Astrocyte (in vitro differentiated cells and primary cell): ENCODE measurements around the gene CCL23. TPM values are rescaled to one million over a fixed set of nuclear protein-coding genes. Genes with fewer than 3 reads are reported as not detected.

Experiments
- DNase-seq: peaks from one replicate; pipeline ENCODE4 v3.0.0-alpha.2; 2010; ENCODE audit warnings: low read depth
- FAIRE-seq: peaks from 2 replicates; lab custom pipeline; 2011; peaks lifted over from hg19 to GRCh38; lab: Jason Lieb, UNC
- H2AFZ ChIP-seq: 2 replicates; pipeline ENCODE4 v1.6.0; 2012; ENCODE audit warnings: low read depth, low read length, inconsistent platforms
- H3K27ac ChIP-seq: 2 replicates; pipeline ENCODE4 v1.5.1; 2011; ENCODE audit warnings: low read depth, low read length, inconsistent platforms
- H3K27me3 ChIP-seq: 2 replicates; pipeline ENCODE4 v1.6.0; 2011; ENCODE audit warnings: low read length, inconsistent platforms; ENCODE audit not compliant: insufficient read depth
- H3K36me3 ChIP-seq: 2 replicates; pipeline ENCODE4 v1.5.1; 2011; ENCODE audit warnings: low read length, inconsistent platforms; ENCODE audit not compliant: insufficient read depth
- H3K4me1 ChIP-seq: 2 replicates; pipeline ENCODE4 v1.5.1; 2011; ENCODE audit warnings: low read length, inconsistent platforms; ENCODE audit not compliant: insufficient read depth
- H3K4me2 ChIP-seq: 2 replicates; pipeline ENCODE4 v1.6.0; 2012; ENCODE audit warnings: low read length, inconsistent platforms
- H3K4me3 ChIP-seq: 2 replicates; pipeline ENCODE4 v1.5.1; 2011; ENCODE audit warnings: low read depth, mild to moderate bottlenecking, low read length, inconsistent platforms; ENCODE audit not compliant: insufficient read depth
- H3K79me2 ChIP-seq: 2 replicates; pipeline ENCODE4 v1.6.0; 2012; ENCODE audit warnings: mild to moderate bottlenecking, low read length, inconsistent platforms; ENCODE audit not compliant: insufficient read depth
- H3K9ac ChIP-seq: 2 replicates; pipeline ENCODE4 v1.6.0; 2012; ENCODE audit warnings: mild to moderate bottlenecking, low read length, inconsistent platforms
- H3K9me3 ChIP-seq: 2 replicates; pipeline ENCODE4 v1.5.1; 2012; ENCODE audit warnings: low read depth, mild to moderate bottlenecking, low read length, inconsistent platforms; ENCODE audit not compliant: insufficient read depth
- H4K20me1 ChIP-seq: 2 replicates; pipeline ENCODE4 v1.6.0; 2012; ENCODE audit warnings: low read length, inconsistent platforms; ENCODE audit not compliant: insufficient read depth
- H3K27ac Mint-ChIP-seq: one replicate; pipeline ENCODE4 v1.8.0; 2021; ENCODE audit warnings: mild to moderate bottlenecking, mixed read lengths; ENCODE audit not compliant: unreplicated experiment
- H3K27me3 Mint-ChIP-seq: one replicate; pipeline ENCODE4 v1.8.0; 2021; ENCODE audit warnings: low read depth, mixed read lengths; ENCODE audit not compliant: unreplicated experiment
- H3K36me3 Mint-ChIP-seq: one replicate; pipeline ENCODE4 v1.8.0; 2021; ENCODE audit warnings: low read depth, mixed read lengths; ENCODE audit not compliant: unreplicated experiment
- H3K4me1 Mint-ChIP-seq: one replicate; pipeline ENCODE4 v1.8.0; 2021; ENCODE audit warnings: low read depth, mixed read lengths; ENCODE audit not compliant: unreplicated experiment
- H3K4me3 Mint-ChIP-seq: one replicate; pipeline ENCODE4 v1.8.0; 2021; ENCODE audit warnings: mild to moderate bottlenecking, moderate library complexity, mixed read lengths; ENCODE audit not compliant: unreplicated experiment
- H3K9me3 Mint-ChIP-seq: one replicate; pipeline ENCODE4 v1.8.0; 2021; ENCODE audit warnings: mild to moderate bottlenecking, mixed read lengths; ENCODE audit not compliant: unreplicated experiment
- CTCF ChIP-seq: IDR thresholded peaks from 2 replicates; pipeline ENCODE4 v1.5.1; 2011; ENCODE audit warnings: low read depth, mild to moderate bottlenecking, inconsistent platforms, low read length, moderate library complexity; ENCODE audit not compliant: insufficient read depth
- EZH2 ChIP-seq: IDR thresholded peaks from 2 replicates; pipeline ENCODE4 v1.6.1; 2012; ENCODE audit warnings: mild to moderate bottlenecking, low read length, inconsistent platforms; ENCODE audit not compliant: insufficient read depth
- total RNA-seq: library from RNA; stranded (reverse); gene quantifications from 2 replicates; pipeline ENCODE4 v1.2.1, GENCODE V29; 2021

The CCL23 gene
- total RNA-seq, 1 donor from 2014 or later = not detected

- Histone ChIP-seq H3K9ac (no peak overlapping the region), H3K27me3 (peaks cover 3% of the 10 kb centered on the region), H3K79me2 (no peaks in the 10 kb centered on the region), H3K4me1 (no peaks in the 10 kb centered on the region), H3K36me3 (no peaks in the 10 kb centered on the region), H4K20me1 (no peaks in the 10 kb centered on the region), H3K27ac (no peak overlapping the region), H3K4me2 (no peak overlapping the region), H3K4me3 (no peak overlapping the region), H3K9me3 (no peaks in the 10 kb centered on the region), H2AFZ (no peak overlapping the region)
- Mint-ChIP-seq H3K27ac (no peak overlapping the region), H3K9me3 (no peaks in the 10 kb centered on the region), H3K36me3 (no peaks in the 10 kb centered on the region), H3K4me1 (no peaks in the 10 kb centered on the region), H3K27me3 (peaks cover 4% of the 10 kb centered on the region), H3K4me3 (no peak overlapping the region)
- FAIRE-seq = no peak
- TF ChIP-seq CTCF (no peak), EZH2 (no peak)
- no peak for DNase-seq
Observed at GRCh38 chr17:35963663-35964062, 54.1 kb downstream of the CCL23 start.

Other genes with a start within 250 kb of the CCL23 start
- 1.2 and 2.6 TPM in 2 replicates for gene MMP28, start 222.3 kb downstream of the CCL23 start, total RNA-seq
- 153 and 156 TPM in 2 replicates for gene TAF15, start 208.5 kb downstream of the CCL23 start, total RNA-seq
- not detected in 2 replicates for gene HEATR9, start 149.1 kb downstream of the CCL23 start, total RNA-seq
- 71.3 and 95.8 TPM in 2 replicates for gene CCL5, start 137.6 kb downstream of the CCL23 start, total RNA-seq
- not detected in 2 replicates for gene RDM1, start 87.2 kb downstream of the CCL23 start, total RNA-seq
- not detected in 2 replicates for gene LYZL6, start 74.3 kb downstream of the CCL23 start, total RNA-seq
- not detected in 2 replicates for gene CCL16, start 36.5 kb downstream of the CCL23 start, total RNA-seq
- not detected in 2 replicates for gene CCL14, start 31.2 kb downstream of the CCL23 start, total RNA-seq
- not detected in 2 replicates for gene CCL15, start 16.4 kb downstream of the CCL23 start, total RNA-seq
- not detected in 2 replicates for gene CCL18, start 46.3 kb upstream of the CCL23 start, total RNA-seq
- 3.4 and 3.6 TPM in 2 replicates for gene CCL3, start 72.2 kb upstream of the CCL23 start, total RNA-seq
- 21.8 and 23.4 TPM in 2 replicates for gene CCL4, start 85.9 kb upstream of the CCL23 start, total RNA-seq
- gene TBC1D3B, start 158.7 kb upstream of the CCL23 start, total RNA-seq = 6.3 and 9.8 TPM in 2 replicates
- gene CCL3L1, start 178.8 kb upstream of the CCL23 start, total RNA-seq = 1.7 and 2.2 TPM in 2 replicates
- 48.9 TPM in 2 replicates for gene CCL4L2, start 193.1 kb upstream of the CCL23 start, total RNA-seq
- gene TBC1D3I, start 246.6 kb upstream of the CCL23 start, total RNA-seq = 0.11 and 0.58 TPM in 2 replicates